ENCODE data around the gene SMPX.

GRCh38 chrX:21678048-21678612, 79.8 kb downstream of the SMPX start:
- TF ChIP-seq EZH2phosphoT487 (IDR thresholded peaks at IDR 0.05; ENCODE audit: unreplicated experiment) = no peak
- TF ChIP-seq, protein P1, sequence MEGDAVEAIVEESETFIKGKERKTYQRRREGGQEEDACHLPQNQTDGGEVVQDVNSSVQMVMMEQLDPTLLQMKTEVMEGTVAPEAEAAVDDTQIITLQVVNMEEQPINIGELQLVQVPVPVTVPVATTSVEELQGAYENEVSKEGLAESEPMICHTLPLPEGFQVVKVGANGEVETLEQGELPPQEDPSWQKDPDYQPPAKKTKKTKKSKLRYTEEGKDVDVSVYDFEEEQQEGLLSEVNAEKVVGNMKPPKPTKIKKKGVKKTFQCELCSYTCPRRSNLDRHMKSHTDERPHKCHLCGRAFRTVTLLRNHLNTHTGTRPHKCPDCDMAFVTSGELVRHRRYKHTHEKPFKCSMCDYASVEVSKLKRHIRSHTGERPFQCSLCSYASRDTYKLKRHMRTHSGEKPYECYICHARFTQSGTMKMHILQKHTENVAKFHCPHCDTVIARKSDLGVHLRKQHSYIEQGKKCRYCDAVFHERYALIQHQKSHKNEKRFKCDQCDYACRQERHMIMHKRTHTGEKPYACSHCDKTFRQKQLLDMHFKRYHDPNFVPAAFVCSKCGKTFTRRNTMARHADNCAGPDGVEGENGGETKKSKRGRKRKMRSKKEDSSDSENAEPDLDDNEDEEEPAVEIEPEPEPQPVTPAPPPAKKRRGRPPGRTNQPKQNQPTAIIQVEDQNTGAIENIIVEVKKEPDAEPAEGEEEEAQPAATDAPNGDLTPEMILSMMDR (conservative IDR thresholded peaks at IDR 0.05; ENCODE audit: low read depth in 2 of 2) = no peak
- no peak for TF ChIP-seq CREB1 (CRISPR knock-in tag; IDR thresholded peaks at IDR 0.05; ENCODE audit: low read depth)
- no peak for TF ChIP-seq EZH2 (IDR thresholded peaks at IDR 0.05; ENCODE audit: low read depth, unreplicated experiment)
- TF ChIP-seq, protein P2, sequence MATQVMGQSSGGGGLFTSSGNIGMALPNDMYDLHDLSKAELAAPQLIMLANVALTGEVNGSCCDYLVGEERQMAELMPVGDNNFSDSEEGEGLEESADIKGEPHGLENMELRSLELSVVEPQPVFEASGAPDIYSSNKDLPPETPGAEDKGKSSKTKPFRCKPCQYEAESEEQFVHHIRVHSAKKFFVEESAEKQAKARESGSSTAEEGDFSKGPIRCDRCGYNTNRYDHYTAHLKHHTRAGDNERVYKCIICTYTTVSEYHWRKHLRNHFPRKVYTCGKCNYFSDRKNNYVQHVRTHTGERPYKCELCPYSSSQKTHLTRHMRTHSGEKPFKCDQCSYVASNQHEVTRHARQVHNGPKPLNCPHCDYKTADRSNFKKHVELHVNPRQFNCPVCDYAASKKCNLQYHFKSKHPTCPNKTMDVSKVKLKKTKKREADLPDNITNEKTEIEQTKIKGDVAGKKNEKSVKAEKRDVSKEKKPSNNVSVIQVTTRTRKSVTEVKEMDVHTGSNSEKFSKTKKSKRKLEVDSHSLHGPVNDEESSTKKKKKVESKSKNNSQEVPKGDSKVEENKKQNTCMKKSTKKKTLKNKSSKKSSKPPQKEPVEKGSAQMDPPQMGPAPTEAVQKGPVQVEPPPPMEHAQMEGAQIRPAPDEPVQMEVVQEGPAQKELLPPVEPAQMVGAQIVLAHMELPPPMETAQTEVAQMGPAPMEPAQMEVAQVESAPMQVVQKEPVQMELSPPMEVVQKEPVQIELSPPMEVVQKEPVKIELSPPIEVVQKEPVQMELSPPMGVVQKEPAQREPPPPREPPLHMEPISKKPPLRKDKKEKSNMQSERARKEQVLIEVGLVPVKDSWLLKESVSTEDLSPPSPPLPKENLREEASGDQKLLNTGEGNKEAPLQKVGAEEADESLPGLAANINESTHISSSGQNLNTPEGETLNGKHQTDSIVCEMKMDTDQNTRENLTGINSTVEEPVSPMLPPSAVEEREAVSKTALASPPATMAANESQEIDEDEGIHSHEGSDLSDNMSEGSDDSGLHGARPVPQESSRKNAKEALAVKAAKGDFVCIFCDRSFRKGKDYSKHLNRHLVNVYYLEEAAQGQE (IDR thresholded peaks at IDR 0.05; ENCODE audit: unreplicated experiment) = no peak
- TF ChIP-seq POLR2AphosphoS5 (IDR thresholded peaks at IDR 0.05; ENCODE audit: low read depth) = no peak
- TF ChIP-seq ZNF331 (CRISPR knock-in tag; IDR thresholded peaks at IDR 0.05; ENCODE audit: low read depth) = no peak
- TF ChIP-seq JUNB (IDR thresholded peaks at IDR 0.05; ENCODE audit: unreplicated experiment) = no peak
- TF ChIP-seq ETS1 (IDR thresholded peaks at IDR 0.05) = no peak
- no peak for TF ChIP-seq STAT1 (IDR thresholded peaks at IDR 0.05; ENCODE audit: unreplicated experiment)
- TF ChIP-seq ZNF114 (CRISPR knock-in tag; IDR thresholded peaks at IDR 0.05) = no peak
